Thymus (tissue), 11 donors: ENCODE results near the gene SNAPC3. TPM values are rescaled to one million over a fixed set of nuclear protein-coding genes. Genes with fewer than 3 reads are reported as not detected.
"Not testable (repeated sequence)": the region's sequence is repeated elsewhere in the genome, so short reads cannot be mapped to it uniquely, and the experiment has no call there.

ENCODE experiments used
- DNase-seq, 9 donors: peaks; one replicate each; pipeline ENCODE4 v3.0.0-alpha.2; 2013; ENCODE audit warnings: low spot score in 9 of 9, low read depth in 6 of 9, missing footprints in 1 of 9
- H3K27ac ChIP-seq, 2 donors: one replicate each; pipeline ENCODE4 v1.5.1; 2013; ENCODE audit warnings: control low read depth in 1 of 2, low read depth in 1 of 2, low read length in 1 of 2, mild to moderate bottlenecking in 1 of 2, moderate library complexity in 1 of 2
- H3K27me3 ChIP-seq, 2 donors: one replicate each; pipeline ENCODE4 v1.5.1; 2013; ENCODE audit warnings: low read length in 1 of 2; ENCODE audit not compliant: control insufficient read depth in 2 of 2, insufficient read depth in 1 of 2
- H3K36me3 ChIP-seq, 2 donors: one replicate each; pipeline ENCODE4 v1.5.1; 2013; ENCODE audit warnings: low read length in 1 of 2, mild to moderate bottlenecking in 1 of 2, moderate library complexity in 1 of 2; ENCODE audit not compliant: control insufficient read depth in 2 of 2, insufficient read depth in 2 of 2
- H3K4me1 ChIP-seq, 2 donors: one replicate each; pipeline ENCODE4 v1.5.1; 2013; ENCODE audit warnings: low read length in 2 of 2; ENCODE audit not compliant: control insufficient read depth in 2 of 2, insufficient read depth in 2 of 2
- H3K4me3 ChIP-seq, 2 donors: one replicate each; pipeline ENCODE4 v1.5.1; 2013; ENCODE audit warnings: low read length in 2 of 2, control low read depth in 1 of 2, mild to moderate bottlenecking in 1 of 2
- H3K9me3 ChIP-seq, 2 donors: one replicate each; pipeline ENCODE4 v1.5.1; 2013; ENCODE audit warnings: low read length in 1 of 2, mild to moderate bottlenecking in 1 of 2; ENCODE audit not compliant: control insufficient read depth in 2 of 2, insufficient read depth in 1 of 2
- WGBS: extraction: QIAGEN DNeasy Blood & Tissue Kit; methylation state at CpG from one replicate; pipeline ENCODE4 v1.1.7; 2013; 5-methylcytosine and 5-hydroxymethylcytosine counted together
- polyA plus RNA-seq: library from polyadenylated mRNA; stranded (reverse); fragments of 200-250 nt; gene quantifications from one replicate; pipeline ENCODE4 v1.2.3, GENCODE V29; 2013
- total RNA-seq: library from RNA; stranded (reverse); fragments of 120-200 nt; gene quantifications from one replicate; pipeline ENCODE4 v1.2.4, GENCODE V29; 2013
- donor health status: healthy.

SNAPC3 gene
- total and polyA plus RNA-seq, 2 donors, result 18.1 to 24.0 TPM

DNA sequence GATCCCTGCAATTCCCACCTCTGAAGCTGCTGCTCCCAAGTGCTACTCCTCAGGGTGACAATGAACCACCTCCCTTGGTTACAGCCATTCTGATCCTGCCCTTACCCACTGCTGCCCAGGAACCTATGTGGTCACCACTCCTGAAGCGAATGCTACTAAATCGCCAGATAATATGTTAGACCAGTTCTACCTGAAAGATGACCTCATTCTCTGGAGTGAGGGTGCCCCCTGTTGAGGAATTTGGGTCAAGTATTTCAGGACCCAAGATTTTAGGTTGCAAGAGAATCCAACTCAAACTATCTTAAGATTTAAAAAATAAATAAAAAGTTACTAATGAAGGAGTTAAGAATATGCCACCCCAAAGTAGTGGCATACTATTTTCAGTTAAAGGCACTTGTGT is 5.8 kb upstream of the SNAPC3 start:
- Histone ChIP-seq H3K9me3 (no peaks in the 10 kb centered on the region), H3K4me1 (peaks cover 0 to 5% of the 10 kb centered on the region in 2 donors), H3K27ac (no peak overlapping the region), H3K36me3 (no peaks in the 10 kb centered on the region), H3K27me3 (peaks cover 0 to 3% of the 10 kb centered on the region in 2 donors), H3K4me3 (no peak overlapping the region)
- WGBS, result 79% methylated on average over 2 of the region's 2 CpGs
- DNase-seq, result peak in 4 of 9 donors; percentile 15 to 57 (median 32)

DNA sequence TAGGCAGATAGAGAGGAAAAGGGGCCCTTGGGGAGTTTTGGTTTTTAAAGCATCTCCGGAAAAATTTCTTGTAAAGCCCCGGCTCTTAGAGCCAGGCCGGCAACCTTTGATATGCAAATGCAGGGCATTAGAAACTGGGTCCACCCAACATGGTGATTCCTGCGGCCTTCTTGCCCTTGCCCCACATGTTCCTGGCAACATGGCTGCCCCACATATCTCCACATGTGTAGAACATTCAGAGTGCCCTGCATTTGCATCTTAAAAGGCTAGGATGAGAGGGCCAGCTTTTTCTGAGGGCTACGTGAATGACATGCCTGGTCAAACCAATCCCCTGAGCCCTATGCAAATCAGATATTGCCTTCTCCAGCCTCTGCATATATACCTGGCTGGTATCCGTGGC is 5.0 kb upstream of the SNAPC3 start:
- peaks cover 0 to 3% of the 10 kb centered on the region in 2 donors for H3K27me3 ChIP-seq
- no peak overlapping the region for H3K27ac ChIP-seq
- WGBS, result 95% methylated on average over 6 of the region's 6 CpGs
- no peaks in the 10 kb centered on the region for H3K36me3 ChIP-seq
- peaks cover 0 to 11% of the 10 kb centered on the region in 2 donors for H3K4me1 ChIP-seq
- DNase-seq, result no peak
- no peak overlapping the region for H3K4me3 ChIP-seq
- H3K9me3 ChIP-seq, result no peaks in the 10 kb centered on the region

DNA sequence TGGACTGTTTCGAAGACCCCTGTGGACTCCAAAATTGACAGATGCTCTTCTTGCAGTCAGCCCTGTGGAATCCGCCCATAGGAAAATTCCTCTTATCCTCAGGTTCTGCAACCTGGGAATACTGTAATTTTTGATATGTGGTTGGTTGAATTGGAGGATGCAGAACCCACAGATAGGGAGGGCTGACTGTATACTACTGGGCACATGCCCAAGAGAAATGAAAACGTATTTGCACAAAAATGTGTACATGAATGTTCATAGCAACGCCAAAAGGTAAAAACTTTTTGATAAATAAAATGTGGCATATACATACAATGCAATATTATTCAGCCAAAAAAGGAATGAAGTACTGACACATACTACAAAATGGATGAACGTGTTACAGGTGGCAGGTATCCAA is 1.9 kb upstream of the SNAPC3 start:
- H3K27ac ChIP-seq, result no peak overlapping the region
- H3K4me3 ChIP-seq, result no peak overlapping the region
- H3K9me3 ChIP-seq, result no peaks in the 10 kb centered on the region
- 59% methylated on average over 5 of the region's 5 CpGs for WGBS
- H3K36me3 ChIP-seq, result peaks cover 7 to 14% of the 10 kb centered on the region in 2 donors
- H3K27me3 ChIP-seq, result peaks cover 0 to 3% of the 10 kb centered on the region in 2 donors
- H3K4me1 ChIP-seq, result peaks cover 4 to 11% of the 10 kb centered on the region in 2 donors
- DNase-seq, result no peak

DNA sequence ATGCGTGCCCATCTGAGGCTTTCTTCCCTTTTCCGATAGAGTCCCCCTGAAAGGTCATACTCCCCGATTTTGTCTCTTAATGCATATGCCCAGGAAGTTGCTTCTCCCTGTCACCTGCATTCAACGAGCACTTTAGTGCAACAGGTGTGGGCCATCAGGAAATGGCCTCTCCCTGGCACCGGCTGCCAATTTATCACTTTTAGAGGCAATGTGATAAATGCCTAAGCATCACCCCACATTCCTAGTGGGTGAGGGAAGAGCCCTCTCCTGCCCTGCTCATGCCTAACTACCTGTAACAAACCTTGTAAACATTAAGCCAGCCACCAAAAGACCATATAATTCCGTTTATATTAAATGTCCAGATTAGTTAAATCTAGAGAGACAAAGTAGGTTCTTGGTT is 1.1 kb upstream of the SNAPC3 start:
- peaks cover 12 to 21% of the 10 kb centered on the region in 2 donors for H3K36me3 ChIP-seq
- peaks cover 4 to 14% of the 10 kb centered on the region in 2 donors for H3K4me1 ChIP-seq
- no peak overlapping the region for H3K4me3 ChIP-seq
- H3K27ac ChIP-seq, result no peak overlapping the region
- H3K9me3 ChIP-seq, result no peaks in the 10 kb centered on the region
- DNase-seq, result no peak
- peaks cover 0 to 3% of the 10 kb centered on the region in 2 donors for H3K27me3 ChIP-seq
- WGBS, result 91% methylated on average over 6 of the region's 6 CpGs

DNA sequence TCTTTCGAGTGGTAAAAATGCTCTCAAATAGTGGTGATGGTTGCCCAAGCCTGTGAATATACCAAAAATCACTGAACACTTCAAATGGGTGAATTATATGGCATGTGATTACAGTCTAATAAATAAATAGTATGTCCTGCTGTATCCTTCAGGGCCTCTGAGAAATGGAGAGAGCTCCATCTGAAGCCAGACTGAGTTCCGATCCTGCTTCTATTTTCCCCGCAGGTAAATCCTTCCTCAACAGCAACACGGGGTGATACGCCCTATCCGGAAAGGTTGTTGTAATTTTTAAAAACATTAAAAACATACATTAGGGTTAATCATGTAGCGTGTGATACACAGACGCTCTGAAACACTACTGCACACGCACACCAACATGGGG is 695 bp upstream of the SNAPC3 start:
- Histone ChIP-seq H3K4me3 (peak overlapping the region; percentile 83 to 99), H3K9me3 (no peaks in the 10 kb centered on the region), H3K4me1 (peaks cover 4 to 14% of the 10 kb centered on the region in 2 donors), H3K27me3 (peaks cover 0 to 3% of the 10 kb centered on the region in 2 donors), H3K36me3 (peaks cover 12 to 21% of the 10 kb centered on the region in 2 donors), H3K27ac (peak overlapping the region; percentile 82 to 87)
- 75% methylated on average over 9 of the region's 9 CpGs for whole genome bisulfite sequencing
- DNase-seq, result peak in 1 of 9 donors; percentile 11

DNA sequence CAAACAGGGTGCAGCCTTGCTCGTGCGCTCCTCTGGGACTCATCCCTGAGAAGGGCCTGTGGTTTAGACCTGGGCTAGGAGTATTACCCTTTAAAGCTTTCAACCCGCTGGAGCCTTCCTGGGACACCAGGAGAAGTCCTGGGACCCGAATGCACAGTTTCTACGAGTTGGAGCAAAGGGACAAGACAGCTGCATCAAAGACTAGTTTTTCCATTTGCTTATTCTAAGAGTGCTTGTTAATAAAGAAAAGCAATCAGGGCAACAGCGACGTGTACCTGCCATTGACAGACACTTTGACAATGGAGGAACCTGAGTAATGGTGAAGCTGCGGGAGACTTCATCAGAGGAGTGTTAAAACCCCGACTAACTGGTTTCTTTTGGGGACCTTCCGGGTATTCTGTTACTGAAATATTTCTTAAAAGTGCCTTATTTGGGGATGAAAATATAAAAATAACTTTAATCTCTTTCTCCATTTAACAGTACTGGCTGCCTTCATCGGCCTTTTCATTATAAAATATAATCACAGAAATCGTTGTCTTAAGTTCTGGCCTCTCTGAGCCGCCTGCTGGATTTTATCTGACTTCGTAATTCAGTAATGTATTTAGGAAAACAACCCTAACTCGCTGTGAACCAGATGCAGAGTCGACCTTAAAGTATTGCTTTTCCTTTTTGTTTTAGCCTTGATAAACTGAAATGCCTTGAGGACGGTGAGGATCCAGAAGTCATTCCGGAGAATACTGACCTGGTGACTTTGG is 732 bp downstream of the SNAPC3 start:
- 9% methylated on average over 18 of the region's 18 CpGs for WGBS
- H3K4me3 ChIP-seq, result peak overlapping the region; percentile 83 to 99
- peak in 6 of 9 donors; percentile 8 to 47 (median 41) for DNase-seq
- peaks cover 0 to 3% of the 10 kb centered on the region in 2 donors for H3K27me3 ChIP-seq
- peaks cover 4 to 14% of the 10 kb centered on the region in 2 donors for H3K4me1 ChIP-seq
- H3K9me3 ChIP-seq, result no peaks in the 10 kb centered on the region
- H3K27ac ChIP-seq, result peak overlapping the region; percentile 62 to 82
- H3K36me3 ChIP-seq, result peaks cover 12 to 28% of the 10 kb centered on the region in 2 donors

DNA sequence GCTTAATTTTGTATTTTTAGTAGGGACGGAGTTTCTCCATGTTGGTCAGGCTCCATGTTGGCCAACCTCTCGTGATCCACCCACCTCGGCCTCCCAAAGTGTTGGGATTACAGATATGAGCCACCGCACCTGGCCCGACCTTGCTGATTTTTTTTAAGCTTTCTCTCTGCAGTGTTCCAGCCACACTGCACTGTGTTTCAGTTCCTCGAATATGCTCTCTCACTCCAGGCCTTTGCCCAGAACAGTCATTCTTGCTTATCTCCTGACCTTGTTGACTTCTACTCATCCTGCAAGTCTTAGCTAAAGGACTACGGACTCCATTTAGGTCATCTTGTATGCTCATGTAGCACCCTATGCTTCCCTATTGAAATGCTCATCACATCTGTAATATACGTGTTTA is 3.3 kb downstream of the SNAPC3 start:
- no peak overlapping the region for H3K4me3 ChIP-seq

DNA sequence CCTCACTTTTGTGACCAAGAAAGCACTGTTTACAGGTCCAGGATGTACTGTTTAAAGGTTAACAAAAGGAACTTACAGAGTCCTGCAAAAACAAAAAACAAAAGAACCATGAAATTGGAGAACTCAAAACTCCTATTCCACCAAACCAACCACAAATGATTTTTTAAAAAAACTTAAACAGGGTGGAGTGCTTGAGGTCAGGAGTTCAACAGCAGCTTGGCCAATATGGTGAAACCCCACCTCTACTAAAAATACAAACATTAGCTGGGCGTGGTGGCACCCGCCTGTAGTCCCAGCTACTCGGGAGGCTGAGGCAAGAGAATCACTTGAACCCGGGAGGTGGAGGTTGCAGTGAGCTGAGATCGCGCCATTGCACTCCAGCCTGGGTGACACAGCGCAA is 5.0 kb downstream of the SNAPC3 start:
- not testable (repeated sequence) for DNase-seq, H3K9me3 ChIP-seq, H3K27me3 ChIP-seq, H3K27ac ChIP-seq, H3K4me1 ChIP-seq, H3K4me3 ChIP-seq
- WGBS, result 97% methylated on average over 7 of the region's 7 CpGs
- H3K36me3 ChIP-seq, result peaks cover 12 to 36% of the 10 kb centered on the region in 2 donors

More for the DNA sequence above, 3.3 kb downstream of the SNAPC3 start:
- DNase-seq, result no peak
- no peak overlapping the region for H3K27ac ChIP-seq
- H3K36me3 ChIP-seq, result peaks cover 12 to 34% of the 10 kb centered on the region in 2 donors
- peaks cover 4 to 14% of the 10 kb centered on the region in 2 donors for H3K4me1 ChIP-seq
- 97% methylated on average over 8 of the region's 8 CpGs for WGBS
- no peaks in the 10 kb centered on the region for H3K9me3 ChIP-seq
- H3K27me3 ChIP-seq, result peaks cover 0 to 3% of the 10 kb centered on the region in 2 donors

DNA sequence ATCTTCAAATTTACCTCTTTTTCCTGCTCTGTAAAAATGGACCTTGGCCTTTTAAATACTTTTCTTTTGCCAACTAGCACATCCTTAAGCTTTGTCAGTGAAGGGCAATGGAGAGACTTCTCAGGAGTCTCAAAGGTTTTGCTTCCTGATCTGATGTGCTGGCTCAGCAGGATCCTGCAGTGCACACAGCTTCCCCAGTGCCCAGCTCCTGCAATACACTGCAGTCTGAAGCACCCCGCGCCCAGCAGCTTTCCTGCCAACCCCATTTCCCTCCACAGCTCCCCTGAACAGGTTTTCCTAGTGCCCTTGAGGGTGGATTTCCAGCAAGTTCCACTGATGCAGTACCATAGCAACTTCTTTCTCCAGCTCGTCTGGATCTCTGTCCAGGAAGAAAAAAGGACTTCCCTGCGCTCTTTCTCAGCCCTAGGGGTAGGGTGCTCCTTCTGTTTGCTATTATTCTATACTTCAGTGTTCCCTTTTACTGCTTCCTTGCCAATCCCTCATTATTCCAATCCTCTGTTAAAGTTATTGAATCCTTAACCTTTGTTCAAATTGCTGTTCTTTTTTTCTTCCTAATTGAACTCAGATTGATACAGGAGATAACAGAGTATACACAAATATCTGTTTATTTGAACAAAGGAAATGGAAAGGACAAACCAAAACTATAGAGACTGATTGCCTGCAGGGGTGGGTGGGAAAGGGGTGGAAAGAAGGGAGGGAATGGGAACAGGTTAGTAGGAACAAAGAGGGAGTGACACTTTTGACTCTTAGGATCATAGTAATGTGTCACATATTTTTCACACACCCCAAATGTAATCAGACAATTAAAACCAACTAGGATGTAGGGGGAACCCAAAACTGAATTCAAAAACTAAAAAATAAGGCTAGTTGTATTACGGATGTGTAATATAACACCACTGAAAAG is 8.5 kb downstream of the SNAPC3 start:
- no peak for DNase-seq
- Histone ChIP-seq H3K4me1 (no peaks in the 10 kb centered on the region), H3K36me3 (peaks cover 5 to 38% of the 10 kb centered on the region in 2 donors), H3K4me3 (no peak overlapping the region), H3K27ac (no peak overlapping the region), H3K27me3 (no peaks in the 10 kb centered on the region), H3K9me3 (no peaks in the 10 kb centered on the region)
- WGBS, result 77% methylated on average over 5 of the region's 5 CpGs
